Heart left ventricle (tissue), 16 donors: ENCODE data around the gene ETV3. TPM values are rescaled to one million over a fixed set of nuclear protein-coding genes. Genes with fewer than 3 reads are reported as not detected.
"Not testable (repeated sequence)": the region's sequence is repeated elsewhere in the genome, so short reads cannot be mapped to it uniquely, and the experiment has no call there.

Experiments used
- ATAC-seq, 4 donors: fragments of 200-7000 bp; cut with Tn5 transposase; one replicate each; pipeline ENCODE4 v1.9.1; 2020 to 2022; ENCODE audit warnings: moderate library complexity in 4 of 4, mild to moderate bottlenecking in 3 of 4, moderate number of reproducible peaks in 1 of 4
- DNase-seq, 5 donors: peaks; one replicate each; pipeline ENCODE4 v3.0.0-alpha.2; 2020
- H3K27ac ChIP-seq, 12 donors: fragments of 200-600 bp; sonication (generic) in 4 of 12; one replicate each; pipeline versions ENCODE4 v1.5.0 to v1.8.0; 2016 to 2022; ENCODE audit warnings: mild to moderate bottlenecking in 2 of 12
- H3K27me3 ChIP-seq, 9 donors: fragments of 200-600 bp; sonication (generic) in 2 of 9; one replicate each; pipeline versions ENCODE4 v1.5.1 to v1.8.0; 2016 to 2022; ENCODE audit warnings: mild to moderate bottlenecking in 3 of 9
- H3K36me3 ChIP-seq, 9 donors: fragments of 200-600 bp; sonication (generic) in 2 of 9; one replicate each; pipeline versions ENCODE4 v1.5.0 to v1.8.0; 2018 to 2022; ENCODE audit warnings: mild to moderate bottlenecking in 2 of 9
- H3K4me1 ChIP-seq, 12 donors: fragments of 200-600 bp; sonication (generic) in 4 of 12; one replicate each; pipeline versions ENCODE4 v1.5.0 to v1.8.0; 2016 to 2022; ENCODE audit warnings: mild to moderate bottlenecking in 3 of 12
- H3K4me3 ChIP-seq, 12 donors: fragments of 200-600 bp; sonication (generic) in 4 of 12; one replicate each; pipeline versions ENCODE4 v1.5.0 to v1.8.0; 2017 to 2022; ENCODE audit warnings: mild to moderate bottlenecking in 9 of 12, moderate library complexity in 4 of 12
- H3K9me3 ChIP-seq, 12 donors: fragments of 200-600 bp; sonication (generic) in 4 of 12; one replicate each; pipeline versions ENCODE4 v1.5.0 to v1.8.0; 2016 to 2022; ENCODE audit warnings: mild to moderate bottlenecking in 1 of 12
- CTCF ChIP-seq, 12 donors: fragments of 200-600 bp; sonication (generic) in 4 of 12; IDR thresholded peaks; one replicate each; pipeline versions ENCODE4 v1.5.0 to v1.8.0; 2018 to 2022; ENCODE audit warnings: antibody characterized with exemption in 12 of 12, mild to moderate bottlenecking in 5 of 12
- POLR2A ChIP-seq, 2 donors: fragments of 450-650 bp; IDR thresholded peaks; one replicate each; pipeline ENCODE4 v1.6.1; 2017; ENCODE audit warnings: antibody characterized with exemption in 2 of 2, mild to moderate bottlenecking in 2 of 2, moderate library complexity in 2 of 2
- WGBS, 4 donors: extraction: QIAGEN DNeasy Blood & Tissue Kit in 2 of 4; methylation state at CpG; one replicate each; pipeline versions ENCODE4 v1.1.5 to v1.1.7; 2013 to 2018; 5-methylcytosine and 5-hydroxymethylcytosine counted together
- intact Hi-C, 10 donors: fragments of 100-400 bp; cut with DNase I; formaldehyde crosslinking; loops; one replicate each; pipeline versions ENCODE4 v1.11.1 to v1.14.2; 2022
- long read RNA-seq, 3 donors: library from polyadenylated mRNA; unstranded; transcript quantifications; one replicate each; pipeline ENCODE4 v2.0.0, GENCODE V29; 2020 to 2021
- polyA plus RNA-seq, 2 donors: library from polyadenylated mRNA; stranded (reverse); fragments of 200-250 nt; gene quantifications; one replicate each; pipeline ENCODE4 v1.2.3, GENCODE V29; 2013
- total RNA-seq, 9 donors: library from RNA; depleted of rRNA in 2 of 9; stranded (reverse); fragments of >200 nt in 2 of 9; fragmentation: NEBNext Ultra II Directional in 3 of 9; extraction: Animal tissue kit (Norgen Biotek cat#: 25700) in 3 of 9; gene quantifications; one replicate each; pipeline versions ENCODE4 v1.1.0 to v1.2.4, GENCODE V29; 2016 to 2023
- donor health status: ischemic (EF 13 %, LVEDD 7.1; RV severe dilation, severe dysfunction).
- donor health status: healthy with polysubstance abuse.
- donor health status: DM: no; HTN: yes; CAD: no.
- donor health status: DM: no; HTN: no; CAD: no.
- donor health status: ischemic (EF 25% LVEDD 6.9; RV normal size, moderate dysfunction).
- donor health status: ischemic (EF 25% LVEDD 5.7; RV mildly dilated, moderate dysfunction).
- donor health status: healthy.
- donor health status: DM: yes; HTN: yes; CAD: no.
- donor health status: ischemic (EF 35%, LVEDD 5.7; RV mildly dilated, moderate dysfunction).
- donor health status: nonischemic (EF 11% LVEDD 7.7; RV severe dilation, severe dysfunction).
- donor health status: DM: yes; HTN: yes; CAD: no.
- donor health status: PGD.
- donor health status: ischemic (EF 29% LVEDD 5.4; RV normal size, mild dysfunction).
- donor health status: nonischemic (EF 23%, LVEDD 6.1; RV moderate dilation, normal function).

Gene ETV3
- total RNA-seq (10 to 100 TPM in 8 of 9 donors, 1 to 10 TPM in 1; 9.4 to 24.3 (median 16.5) TPM), polyA plus RNA-seq (1 to 10 TPM; 4.5 to 9.9 TPM)
- long read RNA-seq, donor 1: 0 reads
- long read RNA-seq, donor 2, full-length matches to known transcripts: 2 of 3 reads
- long read RNA-seq, donor 2, partial matches to known transcripts: 1 of 3 reads
- long read RNA-seq, donor 2, other reads (novel, unspliced or antisense): 0 of 3 reads
- long read RNA-seq, donor 3, partial matches to known transcripts: 0 of 2 reads
- long read RNA-seq, donor 3, other reads (novel, unspliced or antisense): 2 of 2 reads

GRCh38 chr1:157138220-157139051, at the start of gene ETV3:
TSS of gene ETV3 (minus strand) at chr1:157138395. CDS start at chr1:157136352, 2,043 bp downstream.
- 0 to 2% (median 1%) methylated on average over 31 to 85 of the region's 85 CpGs for WGBS, 4 donors
- H3K27ac ChIP-seq: peak within 1 kb of the TSS; percentile 74 to 99 (median 97)
- peak within 1 kb of the TSS; percentile 64 to 99 (median 89) for H3K4me3 ChIP-seq
- H3K9me3 ChIP-seq: no peaks in the 10 kb centered on the region
- DNase-seq (peak; percentile 93 to 94 (median 93)), ATAC-seq (peak; percentile 97 to 99 (median 98))
- H3K27me3 ChIP-seq: no peaks in the 10 kb centered on the region
- intact Hi-C loops: loop anchor here in 3 of 10 donors (1.0 to 5.0 kb wide), 2 partner anchors 17 to 46 kb away; no protein-coding TSS in a partner anchor
- H3K36me3 ChIP-seq: peaks cover 0 to 28% (median 27%) of the 10 kb centered on the region in 9 donors
- H3K4me1 ChIP-seq: peaks cover 0 to 41% (median 22%) of the 10 kb centered on the region in 12 donors
- peak; percentile 38 to 89 for TF ChIP-seq POLR2A (IDR thresholded peaks at IDR 0.05)
- no peak for TF ChIP-seq CTCF (IDR thresholded peaks at IDR 0.05)

GRCh38 chr1:157186281-157186992, 48.2 kb upstream of the ETV3 start:
- 74 to 86% (median 79%) methylated on average over 8 of the region's 8 CpGs for WGBS, 4 donors
- Histone ChIP-seq H3K36me3 (no peaks in the 10 kb centered on the region), H3K27me3 (peaks cover 0 to 27% (median 0%) of the 10 kb centered on the region in 9 donors), H3K9me3 (no peaks in the 10 kb centered on the region), H3K27ac (no peak overlapping the region), H3K4me3 (no peak overlapping the region), H3K4me1 (no peaks in the 10 kb centered on the region)
- ATAC-seq: no peak
- intact Hi-C loops: no loop called here
- no peak for TF ChIP-seq CTCF (IDR thresholded peaks at IDR 0.05)
- TF ChIP-seq POLR2A (IDR thresholded peaks at IDR 0.05): no peak
- DNase-seq: no peak

- no peaks in the 10 kb centered on the region for H3K4me1 ChIP-seq
- H3K4me3 ChIP-seq: no peak overlapping the region
- no peak overlapping the region for H3K27ac ChIP-seq
- intact Hi-C loops: no loop called here
- TF ChIP-seq POLR2A (IDR thresholded peaks at IDR 0.05): no peak
- no peak for TF ChIP-seq CTCF (IDR thresholded peaks at IDR 0.05)
- DNase-seq (no peak), ATAC-seq (no peak)
- 61 to 79% (median 66%) methylated on average over 3 of the region's 3 CpGs for WGBS, 4 donors
- H3K9me3 ChIP-seq: no peaks in the 10 kb centered on the region
- peaks cover 0 to 18% (median 0%) of the 10 kb centered on the region in 9 donors for H3K27me3 ChIP-seq
- H3K36me3 ChIP-seq: no peaks in the 10 kb centered on the region
These were observed 45.7 kb upstream of the ETV3 start for GRCh38 chr1:157183870-157184269.

GRCh38 chr1:157182371-157182770, 44.2 kb upstream of the ETV3 start:
- intact Hi-C loops, DNase-seq, H3K27ac ChIP-seq, H3K4me3 ChIP-seq, H3K36me3 ChIP-seq, ATAC-seq, H3K4me1 ChIP-seq, H3K9me3 ChIP-seq: not testable (repeated sequence)
- peaks cover 0 to 13% (median 0%) of the 10 kb centered on the region in 9 donors for H3K27me3 ChIP-seq
- WGBS, 4 donors: 81 to 87% (median 85%) methylated on average over 5 of the region's 5 CpGs
